ENCODE measurements around the gene TRIM44. TPM values are rescaled to one million over a fixed set of nuclear protein-coding genes. Genes with fewer than 3 reads are reported as not detected.
"Not testable (repeated sequence)": the region's sequence is repeated elsewhere in the genome, so short reads cannot be mapped to it uniquely, and the experiment has no call there.

TRIM44 gene
- total and polyA plus RNA-seq, 8 donors = 6.3 to 55.4 (median 36.4) TPM

GRCh38 chr11:35711173-35711910, 48.8 kb downstream of the TRIM44 start:
- ATAC-seq = peak; percentile 71 to 91 (median 81)
- Histone ChIP-seq H3K27ac (no peak overlapping the region), H3K4me1 (peaks cover 0 to 8% (median 0%) of the 10 kb centered on the region in 3 donors), H3K9me3 (no peaks in the 10 kb centered on the region), H3K27me3 (no peaks in the 10 kb centered on the region), H3K36me3 (no peaks in the 10 kb centered on the region), H3K4me3 (no peak overlapping the region)
- no peak for TF ChIP-seq CTCF (IDR thresholded peaks at IDR 0.05)
- WGBS, 2 donors = 78 to 87% methylated on average over 3 of the region's 3 CpGs
- DNase-seq = no peak
- no peak for FAIRE-seq
- intact Hi-C loops (cut with DNase I) = no loop called here

GRCh38 chr11:35711924-35712323, 49.3 kb downstream of the TRIM44 start:
- H3K4me3 ChIP-seq = no peak overlapping the region
- H3K36me3 ChIP-seq = no peaks in the 10 kb centered on the region
- no peak for FAIRE-seq
- intact Hi-C loops (cut with DNase I) = no loop called here
- no peak for TF ChIP-seq CTCF (IDR thresholded peaks at IDR 0.05)
- DNase-seq = no peak
- no peak overlapping the region for H3K27ac ChIP-seq
- H3K27me3 ChIP-seq = no peaks in the 10 kb centered on the region
- H3K9me3 ChIP-seq = no peaks in the 10 kb centered on the region
- ATAC-seq = peak in 3 of 4 donors; percentile 50 to 77 (median 71)
- peaks cover 0 to 8% (median 0%) of the 10 kb centered on the region in 3 donors for H3K4me1 ChIP-seq

- no peak for DNase-seq
- FAIRE-seq = no peak
- WGBS, 2 donors = 70 to 78% methylated on average over 3 of the region's 3 CpGs
- Histone ChIP-seq H3K4me3 (no peak overlapping the region), H3K9me3 (no peaks in the 10 kb centered on the region), H3K4me1 (peaks cover 0 to 8% (median 0%) of the 10 kb centered on the region in 3 donors), H3K27ac (no peak overlapping the region), H3K36me3 (no peaks in the 10 kb centered on the region), H3K27me3 (no peaks in the 10 kb centered on the region)
- intact Hi-C loops (cut with DNase I) = no loop called here
- ATAC-seq = no peak
- no peak for TF ChIP-seq CTCF (IDR thresholded peaks at IDR 0.05)
These were observed 50.0 kb downstream of the TRIM44 start for GRCh38 chr11:35712533-35712932.

- WGBS, 2 donors = 97% methylated on average over 3 of the region's 3 CpGs
- intact Hi-C loops (cut with DNase I) = no loop called here
- Histone ChIP-seq H3K27ac (no peak overlapping the region), H3K9me3 (no peaks in the 10 kb centered on the region), H3K27me3 (no peaks in the 10 kb centered on the region), H3K4me3 (no peak overlapping the region), H3K4me1 (peaks cover 0 to 8% (median 0%) of the 10 kb centered on the region in 3 donors), H3K36me3 (no peaks in the 10 kb centered on the region)
- ATAC-seq = no peak
- DNase-seq = no peak
- no peak for TF ChIP-seq CTCF (IDR thresholded peaks at IDR 0.05)
- FAIRE-seq = no peak
These were observed 52.5 kb downstream of the TRIM44 start for GRCh38 chr11:35714882-35715627.

DNA sequence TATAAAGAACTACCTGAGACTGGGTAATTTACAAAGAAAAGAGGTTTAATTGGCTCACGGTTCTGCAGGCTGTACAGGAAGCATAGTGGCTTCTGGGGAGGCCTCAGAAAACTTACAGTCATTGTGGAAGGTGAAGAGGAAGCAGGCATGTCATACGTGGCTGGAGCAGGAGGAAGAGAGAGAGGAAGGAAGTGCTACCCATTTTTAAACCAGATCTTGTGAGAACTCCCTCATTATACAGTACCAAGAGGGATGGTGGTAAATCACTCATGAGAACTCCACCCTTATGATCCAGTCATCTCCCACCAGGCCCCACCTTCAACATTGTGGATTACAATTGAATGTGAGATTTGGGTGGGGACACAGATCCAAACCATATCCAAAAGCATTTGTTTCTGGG, 53.1 kb downstream of the TRIM44 start:
- H3K27me3 ChIP-seq; FAIRE-seq; H3K27ac ChIP-seq; intact Hi-C loops (cut with DNase I); H3K9me3 ChIP-seq; H3K36me3 ChIP-seq; DNase-seq; H3K4me3 ChIP-seq; H3K4me1 ChIP-seq; ATAC-seq: not testable (repeated sequence)
- 91 to 92% methylated on average over 2 of the region's 2 CpGs for WGBS, 2 donors
